GM23248 (cell line): ENCODE measurements around the gene RBM43.

Source experiments
- EZH2 ChIP-seq: fragments of 200-600 bp; sonication (generic); IDR thresholded peaks from 2 replicates; pipeline ENCODE4 v1.6.1; 2018; ENCODE audit warnings: antibody characterized with exemption, mild to moderate bottlenecking; ENCODE audit not compliant: insufficient read depth, poor library complexity, severe bottlenecking
- EZH2phosphoT487 ChIP-seq: fragments of 200-600 bp; sonication (generic); IDR thresholded peaks from 2 replicates; pipeline ENCODE4 v1.6.1; 2018; ENCODE audit warnings: antibody characterized with exemption, moderate library complexity, mild to moderate bottlenecking, low read depth; ENCODE audit not compliant: insufficient read depth

DNA sequence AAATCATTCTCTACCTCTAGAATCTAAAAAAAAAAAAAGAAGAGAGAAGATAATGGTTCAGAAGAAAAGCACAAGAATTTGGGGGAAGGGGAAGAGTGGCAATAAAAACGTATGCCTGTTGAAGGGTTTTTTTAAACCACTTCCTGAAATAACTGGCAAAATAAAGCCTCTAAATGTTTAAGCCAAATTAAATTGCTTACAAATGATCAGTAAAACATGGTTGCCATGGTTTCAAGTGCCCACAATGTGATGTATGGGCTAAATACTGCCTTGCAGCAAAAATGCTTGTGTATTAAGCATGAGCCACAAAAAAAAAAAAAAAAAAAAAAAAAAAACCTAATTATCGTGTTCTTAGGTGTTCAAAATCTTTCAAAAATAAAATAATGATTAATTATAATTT lies 60.8 kb downstream of the RBM43 start:
- no peak for TF ChIP-seq EZH2
- TF ChIP-seq EZH2phosphoT487, result no peak
